ENCODE data around the gene FUZ.

Gene FUZ

DNA sequence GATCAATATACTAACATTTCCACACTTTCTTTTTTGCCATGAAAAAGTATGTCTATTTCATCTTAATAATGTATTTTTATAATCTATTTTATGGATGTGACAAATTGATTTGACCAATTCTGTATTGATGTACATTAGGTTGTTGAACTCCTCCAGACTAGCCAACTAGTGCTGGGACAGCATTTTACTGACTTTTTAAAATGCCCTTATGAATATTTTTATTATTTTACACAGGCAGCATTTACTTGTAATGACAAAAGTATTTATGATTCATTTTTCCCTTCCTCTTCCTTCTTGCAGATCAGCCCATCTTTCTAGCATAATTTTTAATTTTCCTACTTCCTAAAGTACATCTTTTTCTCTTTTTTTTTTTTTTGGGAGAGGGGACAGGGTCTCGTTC is 918 bp upstream of the FUZ start:
- ATAC-seq (replicated peaks): no peak
- no peak for DNase-seq
- no peaks in the 10 kb centered on the region for H3K27me3 Mint-ChIP-seq
- peaks cover 25 to 36% of the 10 kb centered on the region in 2 donors for H3K4me1 Mint-ChIP-seq (ENCODE audit: low read depth in 2 of 2)
- peaks cover 48% of the 10 kb centered on the region for H3K36me3 Mint-ChIP-seq (ENCODE audit: insufficient read depth)
- peak overlapping the region; percentile 98 to 99 for H3K27ac Mint-ChIP-seq
- H3K4me3 Mint-ChIP-seq: peak overlapping the region; percentile 86 to 89
- no peaks in the 10 kb centered on the region for H3K9me3 Mint-ChIP-seq

DNA sequence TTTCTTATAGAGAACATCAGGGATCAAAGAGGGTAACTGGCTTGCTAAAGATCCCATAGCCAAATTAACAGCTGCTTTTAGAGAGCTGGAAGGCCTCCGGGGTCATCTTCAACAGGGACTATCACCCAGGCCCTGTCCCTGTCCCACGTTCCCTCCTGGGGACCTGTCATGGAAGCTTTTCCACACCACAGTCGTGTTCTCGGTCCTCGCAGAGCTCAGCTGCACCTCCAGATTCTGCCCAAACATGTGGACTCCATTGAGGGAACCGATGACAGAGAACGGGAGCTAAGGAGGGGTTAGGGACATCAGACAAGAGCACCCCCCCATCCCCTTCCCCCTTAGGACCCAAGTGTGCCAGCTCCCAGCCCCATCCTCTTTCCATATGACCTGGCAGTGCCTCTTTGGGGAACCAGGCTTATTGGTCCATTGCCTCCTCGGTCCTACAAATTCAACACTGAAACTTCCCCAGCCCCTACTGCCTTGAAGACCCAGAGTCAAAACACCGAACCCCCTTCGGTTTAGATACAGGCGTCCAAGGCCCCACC is 568 bp downstream of the FUZ start:
- peak overlapping the region; percentile 86 to 89 for H3K4me3 Mint-ChIP-seq
- H3K27ac Mint-ChIP-seq: peak overlapping the region; percentile 98 to 99
- DNase-seq (no peak), ATAC-seq (replicated peaks) (no peak)
- H3K9me3 Mint-ChIP-seq: no peaks in the 10 kb centered on the region
- peaks cover 24 to 42% of the 10 kb centered on the region in 2 donors for H3K4me1 Mint-ChIP-seq (ENCODE audit: low read depth in 2 of 2)
- H3K27me3 Mint-ChIP-seq: no peaks in the 10 kb centered on the region
- H3K36me3 Mint-ChIP-seq (ENCODE audit: insufficient read depth): peaks cover 39% of the 10 kb centered on the region

DNA sequence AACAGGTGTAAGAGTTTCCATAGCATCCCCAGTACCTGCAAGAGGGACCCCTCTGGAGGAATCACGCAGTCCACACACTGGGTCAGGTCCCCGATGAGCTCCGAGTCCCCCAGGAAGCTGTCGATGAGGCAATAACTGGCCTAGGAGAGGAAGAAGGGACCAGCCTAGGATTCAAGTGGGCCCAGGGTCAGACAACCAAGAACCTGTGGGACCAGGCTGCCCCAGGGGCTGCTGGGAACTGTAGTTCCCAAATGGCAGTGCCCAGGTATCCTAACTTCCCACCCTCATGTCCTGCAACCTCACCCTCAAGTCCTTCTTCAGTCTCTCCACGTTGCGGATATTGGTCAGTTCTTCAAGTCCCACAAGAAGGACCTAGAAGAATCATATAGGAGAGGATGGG is 1.8 kb downstream of the FUZ start:
- Mint-ChIP-seq H3K27ac (peak overlapping the region; percentile 63 to 98), H3K36me3 (ENCODE audit: insufficient read depth) (peaks cover 33% of the 10 kb centered on the region), H3K4me3 (peak overlapping the region; percentile 21 to 89), H3K4me1 (ENCODE audit: low read depth in 2 of 2) (peaks cover 20 to 42% of the 10 kb centered on the region in 2 donors), H3K27me3 (no peaks in the 10 kb centered on the region), H3K9me3 (no peaks in the 10 kb centered on the region)
- ATAC-seq (replicated peaks): no peak
- DNase-seq: no peak

DNA sequence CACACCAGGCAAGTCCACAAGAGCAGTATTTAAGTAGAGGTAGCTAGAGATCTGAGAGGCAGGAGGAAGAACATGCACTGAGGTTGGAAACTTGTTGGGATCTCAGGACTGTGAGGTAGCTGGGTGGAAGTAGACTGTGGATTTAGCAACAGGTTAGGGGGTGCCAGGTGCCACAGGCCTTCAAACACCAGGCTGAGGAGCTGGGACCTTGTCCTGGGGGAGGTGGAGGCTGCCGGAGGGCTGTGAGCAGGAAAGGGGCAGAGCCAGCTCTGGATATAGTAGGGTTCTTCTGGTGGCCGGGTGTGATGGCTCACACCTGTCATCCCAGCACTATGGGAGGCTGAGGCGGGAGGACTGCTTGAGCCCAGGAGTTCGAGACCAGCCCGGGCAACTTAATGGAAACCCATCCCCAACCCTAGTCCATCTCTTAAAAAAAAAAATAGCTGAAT is 3.1 kb downstream of the FUZ start:
- no peaks in the 10 kb centered on the region for H3K9me3 Mint-ChIP-seq

DNA sequence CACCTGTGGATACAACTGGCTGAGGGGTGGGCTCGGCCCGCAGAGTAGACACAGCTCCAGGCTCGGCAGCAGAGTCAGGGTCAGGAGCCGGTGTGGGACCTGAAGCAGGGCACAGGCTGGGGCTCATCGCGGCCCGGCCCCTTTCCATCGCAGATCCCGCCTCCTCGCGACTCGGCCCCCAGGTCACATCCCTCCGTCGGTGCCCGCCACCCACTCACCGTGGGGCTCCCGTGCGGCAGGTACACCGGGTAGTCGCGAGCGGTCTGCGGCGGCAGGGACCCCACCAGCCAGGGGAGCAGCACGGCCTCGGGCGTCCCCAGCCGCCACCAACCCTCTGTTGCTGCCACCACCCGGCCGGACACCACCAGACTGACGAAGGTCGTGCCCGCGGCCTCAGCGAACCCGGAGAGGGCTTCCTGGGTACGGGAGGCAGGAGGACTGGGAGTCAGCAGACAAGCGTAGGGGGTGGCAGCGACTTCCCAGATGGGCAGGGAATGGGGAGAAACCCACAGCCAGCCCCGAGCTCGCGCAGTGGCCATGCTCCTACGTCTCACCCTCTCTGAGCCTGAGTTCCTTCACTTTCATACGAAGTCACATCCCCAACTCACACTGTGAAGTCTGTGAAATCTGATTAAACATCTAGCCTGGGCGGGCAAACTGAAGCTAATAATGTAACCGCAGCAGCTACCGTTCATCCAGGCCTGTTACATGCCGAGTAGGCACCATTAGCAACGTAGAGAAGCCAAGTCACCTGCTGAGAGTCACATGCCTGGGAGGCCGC is 3.7 kb downstream of the FUZ start:
- no peaks in the 10 kb centered on the region for H3K9me3 Mint-ChIP-seq
- peaks cover 15 to 38% of the 10 kb centered on the region in 2 donors for H3K4me1 Mint-ChIP-seq (ENCODE audit: low read depth in 2 of 2)
- peaks cover 35% of the 10 kb centered on the region for H3K36me3 Mint-ChIP-seq (ENCODE audit: insufficient read depth)
- peak in 2 of 3 experiments; percentile 48 to 56 for DNase-seq
- ATAC-seq (replicated peaks): peak; percentile 38
- peak overlapping the region; percentile 81 to 93 for H3K27ac Mint-ChIP-seq
- H3K27me3 Mint-ChIP-seq: no peaks in the 10 kb centered on the region
- peak overlapping the region; percentile 85 to 87 for H3K4me3 Mint-ChIP-seq

More for the DNA sequence above, 3.1 kb downstream of the FUZ start:
- H3K27ac Mint-ChIP-seq: peak overlapping the region in 1 of 2 donors; percentile 93
- DNase-seq: no peak
- H3K27me3 Mint-ChIP-seq: no peaks in the 10 kb centered on the region
- no peak for ATAC-seq (replicated peaks)
- peaks cover 20 to 42% of the 10 kb centered on the region in 2 donors for H3K4me1 Mint-ChIP-seq (ENCODE audit: low read depth in 2 of 2)
- peak overlapping the region; percentile 85 to 87 for H3K4me3 Mint-ChIP-seq
- H3K36me3 Mint-ChIP-seq (ENCODE audit: insufficient read depth): peaks cover 33% of the 10 kb centered on the region

DNA sequence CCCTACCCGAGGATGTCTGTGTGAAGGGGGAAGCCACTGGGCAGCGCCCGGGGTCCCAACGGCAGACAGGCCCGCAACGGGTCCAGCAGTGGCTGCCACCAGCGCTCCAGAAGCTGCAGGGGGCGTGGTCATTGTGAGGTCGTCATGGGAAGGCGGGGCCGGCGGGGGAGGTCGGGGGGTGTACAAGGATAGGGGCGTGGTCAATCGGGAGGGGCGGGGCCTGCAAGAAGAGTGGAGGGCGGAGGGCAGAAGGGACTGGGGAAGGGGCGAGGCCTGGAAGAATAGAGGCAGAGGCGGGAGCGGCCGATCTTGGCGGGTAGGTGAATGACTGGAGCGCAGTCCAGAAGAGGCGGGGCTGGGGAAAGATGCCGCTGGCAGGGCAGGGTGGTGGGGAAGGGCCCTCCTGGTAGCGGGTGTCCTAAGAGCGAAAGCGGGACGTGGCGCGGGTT is 4.4 kb downstream of the FUZ start:
- H3K4me1 Mint-ChIP-seq (ENCODE audit: low read depth in 2 of 2): peaks cover 13 to 34% of the 10 kb centered on the region in 2 donors
- H3K27ac Mint-ChIP-seq: peak overlapping the region; percentile 81 to 93
- H3K36me3 Mint-ChIP-seq (ENCODE audit: insufficient read depth): peaks cover 35% of the 10 kb centered on the region
- DNase-seq (peak; percentile 70 to 86 (median 83)), ATAC-seq (replicated peaks) (peak; percentile 31)
- H3K4me3 Mint-ChIP-seq: peak overlapping the region; percentile 85 to 87
- no peaks in the 10 kb centered on the region for H3K9me3 Mint-ChIP-seq
- no peaks in the 10 kb centered on the region for H3K27me3 Mint-ChIP-seq

DNA sequence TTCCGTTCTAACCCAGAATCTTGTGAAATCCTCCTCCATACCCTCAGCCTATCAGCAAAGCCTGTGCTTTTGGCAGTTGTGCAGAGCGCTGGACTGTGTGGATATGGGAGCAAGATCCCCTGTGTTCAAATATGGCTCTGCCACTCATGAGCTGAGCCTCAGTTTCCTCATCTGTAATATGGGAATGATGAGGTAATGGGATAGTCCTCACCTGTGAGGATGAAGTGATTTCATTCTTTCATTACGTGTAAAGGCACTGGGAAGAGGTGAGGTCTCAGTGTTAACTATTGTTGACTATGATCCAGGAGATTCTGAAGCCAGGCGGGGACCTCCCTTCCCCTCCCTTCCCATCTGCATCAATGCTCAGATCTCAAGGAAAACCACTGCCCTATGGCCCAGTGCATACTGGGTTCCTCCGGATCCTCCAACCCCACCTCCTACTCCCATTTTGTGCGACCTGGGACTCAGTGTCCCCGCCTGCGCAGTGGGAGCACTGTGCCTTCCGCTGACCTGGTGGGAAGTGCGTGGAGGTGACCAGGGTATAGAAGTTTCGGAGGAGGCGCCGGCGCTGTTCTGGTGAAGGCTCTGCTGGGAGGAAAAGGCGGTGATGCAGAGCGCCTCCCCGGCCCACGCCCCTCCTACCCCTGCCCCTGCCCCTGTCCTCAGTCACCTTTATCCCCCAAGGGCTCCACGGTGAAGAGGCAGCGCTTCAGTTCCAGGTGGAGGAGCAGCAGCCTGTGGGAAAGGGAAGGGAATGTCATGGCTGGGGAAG is 5.0 kb downstream of the FUZ start:
- peaks cover 30% of the 10 kb centered on the region for H3K36me3 Mint-ChIP-seq (ENCODE audit: insufficient read depth)
- peak overlapping the region; percentile 85 to 87 for H3K4me3 Mint-ChIP-seq
- H3K27ac Mint-ChIP-seq: peak overlapping the region; percentile 81 to 93

DNA sequence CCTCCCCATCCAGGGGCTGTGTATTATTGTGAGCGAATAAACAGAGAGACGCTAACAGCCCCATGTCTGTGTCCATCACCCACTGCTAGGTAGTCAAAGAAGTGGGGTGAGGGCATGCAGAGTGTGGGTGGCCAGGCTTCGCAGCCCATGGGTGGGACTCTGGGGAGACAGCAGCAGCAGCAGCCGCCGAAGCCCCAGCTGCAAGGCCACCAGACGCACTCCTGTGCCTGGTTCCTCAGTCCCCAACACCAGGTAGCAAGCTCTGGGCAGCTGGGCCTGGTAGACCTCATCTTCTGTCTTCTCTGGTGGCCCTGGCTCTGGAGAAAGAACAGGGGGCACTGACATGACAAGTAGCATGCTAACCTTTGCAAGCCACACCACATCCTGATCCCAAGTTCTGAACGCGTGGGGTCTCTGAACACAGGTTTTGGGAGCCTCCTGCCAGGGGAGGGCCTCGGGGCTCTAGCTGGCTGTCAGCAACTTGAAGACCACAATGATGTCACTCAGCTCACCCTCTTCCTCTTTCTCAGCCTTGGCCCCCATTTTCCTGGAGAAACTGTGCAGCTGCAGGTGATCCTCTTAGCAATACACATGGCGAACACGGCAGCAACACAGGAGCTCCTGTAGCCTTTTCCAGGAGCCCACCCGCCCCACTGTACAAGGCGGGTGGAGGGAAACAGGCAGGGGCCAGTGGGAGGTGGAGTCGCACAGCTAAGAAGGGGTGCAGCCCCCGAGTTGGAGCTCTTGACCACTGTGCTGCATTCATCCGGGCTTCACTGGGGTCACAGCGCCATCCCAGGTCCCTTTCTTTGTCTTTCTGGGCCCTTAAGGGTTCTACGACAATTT is 5.8 kb downstream of the FUZ start:
- H3K4me3 Mint-ChIP-seq: no peak overlapping the region
- no peaks in the 10 kb centered on the region for H3K27me3 Mint-ChIP-seq
- ATAC-seq (replicated peaks) (no peak), DNase-seq (no peak)
- peak overlapping the region in 1 of 2 donors; percentile 93 for H3K27ac Mint-ChIP-seq
- peaks cover 7 to 21% of the 10 kb centered on the region in 2 donors for H3K4me1 Mint-ChIP-seq (ENCODE audit: low read depth in 2 of 2)
- no peaks in the 10 kb centered on the region for H3K9me3 Mint-ChIP-seq
- H3K36me3 Mint-ChIP-seq (ENCODE audit: insufficient read depth): peaks cover 24% of the 10 kb centered on the region

More for the DNA sequence above, 5.0 kb downstream of the FUZ start:
- H3K27me3 Mint-ChIP-seq: no peaks in the 10 kb centered on the region
- H3K4me1 Mint-ChIP-seq (ENCODE audit: low read depth in 2 of 2): peaks cover 12 to 29% of the 10 kb centered on the region in 2 donors
- no peaks in the 10 kb centered on the region for H3K9me3 Mint-ChIP-seq
- no peak for DNase-seq
- no peak for ATAC-seq (replicated peaks)

DNA sequence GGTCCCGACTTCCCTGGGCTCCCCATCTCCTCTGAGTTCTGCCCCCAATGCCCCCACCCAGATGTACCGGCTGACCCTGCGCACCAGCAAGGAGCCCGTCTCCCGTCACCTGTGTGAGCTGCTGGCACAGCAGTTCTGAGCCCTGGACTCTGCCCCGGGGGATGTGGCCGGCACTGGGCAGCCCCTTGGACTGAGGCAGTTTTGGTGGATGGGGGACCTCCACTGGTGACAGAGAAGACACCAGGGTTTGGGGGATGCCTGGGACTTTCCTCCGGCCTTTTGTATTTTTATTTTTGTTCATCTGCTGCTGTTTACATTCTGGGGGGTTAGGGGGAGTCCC is 6.5 kb downstream of the FUZ start:
- no peaks in the 10 kb centered on the region for H3K27me3 Mint-ChIP-seq
- H3K4me3 Mint-ChIP-seq: no peak overlapping the region
- ATAC-seq (replicated peaks): no peak
- peaks cover 18% of the 10 kb centered on the region for H3K36me3 Mint-ChIP-seq (ENCODE audit: insufficient read depth)
- H3K27ac Mint-ChIP-seq: peak overlapping the region in 1 of 2 donors; percentile 5
- DNase-seq: no peak
- peaks cover 7 to 16% of the 10 kb centered on the region in 2 donors for H3K4me1 Mint-ChIP-seq (ENCODE audit: low read depth in 2 of 2)
- H3K9me3 Mint-ChIP-seq: no peaks in the 10 kb centered on the region

DNA sequence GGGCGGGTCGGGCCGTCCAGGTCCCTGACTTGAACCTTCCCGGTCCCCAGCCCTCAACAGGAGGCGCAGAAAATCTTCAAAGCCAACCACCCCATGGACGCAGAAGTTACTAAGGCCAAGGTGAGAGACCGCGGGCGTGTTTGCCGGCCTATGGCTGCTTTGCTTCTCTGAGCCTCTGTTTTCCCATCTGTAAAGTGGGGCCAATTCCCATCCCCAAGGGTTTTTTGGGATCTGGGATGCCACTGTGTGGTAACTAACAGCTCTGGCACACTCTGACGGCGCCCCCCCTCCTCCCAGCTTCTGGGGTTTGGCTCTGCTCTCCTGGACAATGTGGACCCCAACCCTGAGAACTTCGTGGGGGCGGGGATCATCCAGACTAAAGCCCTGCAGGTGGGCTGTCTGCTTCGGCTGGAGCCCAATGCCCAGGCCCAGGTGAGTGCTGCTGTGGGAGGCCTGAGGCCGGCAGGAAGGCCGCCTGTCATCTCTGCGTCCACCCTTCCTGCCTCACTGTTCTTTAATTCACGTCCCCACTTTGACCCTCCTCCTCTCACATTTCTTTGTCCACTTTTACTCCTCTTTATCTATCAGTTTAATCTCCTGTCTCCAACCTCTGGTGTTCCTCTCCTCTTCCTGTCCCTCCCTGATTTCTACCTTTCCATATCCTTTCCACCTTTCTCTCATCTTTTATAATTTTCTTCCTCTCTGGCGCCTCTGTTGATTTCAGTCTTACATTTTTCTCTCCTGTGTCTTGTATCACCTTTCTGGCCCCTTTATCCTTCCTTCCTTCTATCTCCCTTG is 7.1 kb downstream of the FUZ start:
- ATAC-seq (replicated peaks) (no peak), DNase-seq (no peak)
- Mint-ChIP-seq H3K9me3 (no peaks in the 10 kb centered on the region), H3K4me1 (ENCODE audit: low read depth in 2 of 2) (peaks cover 7 to 16% of the 10 kb centered on the region in 2 donors), H3K27ac (peak overlapping the region in 1 of 2 donors; percentile 5), H3K27me3 (no peaks in the 10 kb centered on the region), H3K36me3 (ENCODE audit: insufficient read depth) (peaks cover 18% of the 10 kb centered on the region), H3K4me3 (no peak overlapping the region)

DNA sequence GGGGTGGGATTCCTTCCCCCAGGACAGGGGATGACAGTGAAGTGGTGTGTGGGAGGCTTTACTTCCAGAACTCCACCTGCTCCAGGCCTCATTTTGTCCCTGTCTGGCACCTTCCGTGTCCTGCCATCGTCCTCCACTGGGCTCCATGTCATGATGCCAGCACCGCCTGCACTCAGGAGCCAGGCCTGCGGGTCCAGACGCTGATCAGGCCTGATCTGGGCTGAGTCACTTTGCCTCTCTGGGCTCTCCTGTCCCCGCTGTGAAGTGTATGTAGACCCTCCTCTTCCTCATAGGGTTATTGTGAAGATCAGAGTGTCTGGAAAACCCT is 9.6 kb downstream of the FUZ start:
- no peak for DNase-seq
- Mint-ChIP-seq H3K4me1 (ENCODE audit: low read depth in 2 of 2) (peaks cover 3 to 4% of the 10 kb centered on the region in 2 donors), H3K4me3 (no peak overlapping the region), H3K27ac (peak overlapping the region; percentile 38 to 66), H3K9me3 (no peaks in the 10 kb centered on the region), H3K36me3 (ENCODE audit: insufficient read depth) (peaks cover 19% of the 10 kb centered on the region), H3K27me3 (no peaks in the 10 kb centered on the region)
- ATAC-seq (replicated peaks): no peak

DNA sequence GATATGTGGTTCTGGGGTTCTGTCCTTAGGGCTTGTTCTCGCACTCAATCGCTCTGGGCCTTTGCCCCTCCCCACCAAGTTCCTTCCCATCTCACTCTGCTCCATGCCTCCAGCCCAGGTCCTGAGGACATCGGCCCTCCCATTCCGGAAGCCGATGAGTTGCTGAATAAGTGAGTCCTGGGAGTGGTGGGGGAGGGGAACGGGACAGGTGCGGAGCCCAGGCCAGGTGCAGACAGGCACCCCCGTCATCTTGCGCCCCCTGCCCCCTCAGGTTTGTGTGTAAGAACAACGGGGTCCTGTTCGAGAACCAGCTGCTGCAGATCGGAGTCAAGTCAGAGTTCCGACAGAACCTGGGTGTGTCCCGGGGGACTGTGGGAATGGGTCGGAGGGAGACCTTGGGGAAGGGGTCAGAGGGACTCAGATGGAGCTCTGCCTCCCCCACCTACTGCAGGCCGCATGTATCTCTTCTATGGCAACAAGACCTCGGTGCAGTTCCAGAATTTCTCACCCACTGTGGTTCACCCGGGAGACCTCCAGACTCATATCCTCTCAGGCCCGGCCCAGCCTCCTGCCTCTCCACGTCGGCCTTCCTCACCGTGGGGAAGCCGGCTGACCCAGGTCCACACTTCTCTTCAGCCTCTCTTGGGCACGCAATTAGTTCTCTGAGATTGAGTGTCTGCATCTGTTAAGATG is 10.1 kb downstream of the FUZ start:
- peak overlapping the region in 1 of 2 donors; percentile 78 for H3K27ac Mint-ChIP-seq
- H3K4me1 Mint-ChIP-seq (ENCODE audit: low read depth in 2 of 2): no peaks in the 10 kb centered on the region
- no peaks in the 10 kb centered on the region for H3K9me3 Mint-ChIP-seq
- no peak for ATAC-seq (replicated peaks)
- no peak for DNase-seq
- no peaks in the 10 kb centered on the region for H3K27me3 Mint-ChIP-seq
- no peak overlapping the region for H3K4me3 Mint-ChIP-seq
- H3K36me3 Mint-ChIP-seq (ENCODE audit: insufficient read depth): peaks cover 24% of the 10 kb centered on the region

All from effector memory CD8-positive, alpha-beta T cell (primary cell).